GM12878 (cell line): Measurements from ENCODE around the gene BEST2. TPM values are rescaled to one million over a fixed set of nuclear protein-coding genes. Genes with fewer than 3 reads are reported as not detected.

ENCODE experiments used
- ATF7 ChIP-seq: fragments of 450-650 bp; IDR thresholded peaks from 2 replicates; pipeline ENCODE4 v1.6.1; 2016; ENCODE audit warnings: low read depth, mild to moderate bottlenecking
- CHD4 ChIP-seq: fragments of 200-600 bp; sonication (generic); IDR thresholded peaks from 2 replicates; pipeline ENCODE4 v1.6.1; 2016; ENCODE audit warnings: mild to moderate bottlenecking
- IRF4 ChIP-seq: IDR thresholded peaks from 2 replicates; pipeline ENCODE4 v1.6.1; 2011; ENCODE audit warnings: low read depth, low read length
- JUND ChIP-seq: IDR thresholded peaks from 2 replicates; pipeline ENCODE4 v1.6.1; 2012; ENCODE audit warnings: low read depth, mild to moderate bottlenecking, low read length, improper control_type of control experiment, moderate library complexity
- LARP7 ChIP-seq: fragments of 450-650 bp; IDR thresholded peaks from 2 replicates; pipeline ENCODE4 v1.6.1; 2017; ENCODE audit warnings: mild to moderate bottlenecking
- MEF2A ChIP-seq: IDR thresholded peaks from 2 replicates; pipeline ENCODE4 v1.6.1; 2011; ENCODE audit warnings: low read depth, mild to moderate bottlenecking, low read length, moderate library complexity; ENCODE audit not compliant: insufficient read depth
- MYC ChIP-seq: IDR thresholded peaks from 2 replicates; pipeline ENCODE4 v1.6.1; 2011; ENCODE audit warnings: mild to moderate bottlenecking, low read length, moderate library complexity, inconsistent platforms; ENCODE audit not compliant: insufficient read depth, insufficient replicate concordance, insufficient read length, severe bottlenecking
- NBN ChIP-seq: fragments of 450-650 bp; IDR thresholded peaks from 2 replicates; pipeline ENCODE4 v1.6.1; 2016
- POLR2A ChIP-seq: IDR thresholded peaks from 2 replicates; pipeline ENCODE4 v1.6.1; 2011; ENCODE audit warnings: low read depth, mild to moderate bottlenecking, low read length
- POLR2AphosphoS2 ChIP-seq: IDR thresholded peaks from 2 replicates; pipeline ENCODE4 v1.6.1; 2011; ENCODE audit warnings: low read depth, mild to moderate bottlenecking, low read length, improper control_type of control experiment, moderate library complexity
- RFX5 ChIP-seq: IDR thresholded peaks from 2 replicates; pipeline ENCODE4 v1.6.1; 2011; ENCODE audit warnings: low read depth, low read length, improper control_type of control experiment
- SUPT20H ChIP-seq: IDR thresholded peaks from 2 replicates; pipeline ENCODE4 v1.6.1; 2011; ENCODE audit warnings: low read depth, mild to moderate bottlenecking, low read length, moderate library complexity, borderline replicate concordance; ENCODE audit not compliant: control insufficient read depth
- SUZ12 ChIP-seq: fragments of 200-600 bp; sonication (generic); IDR thresholded peaks from one replicate; pipeline ENCODE4 v1.6.1; 2018; ENCODE audit warnings: antibody characterized with exemption, mild to moderate bottlenecking; ENCODE audit not compliant: unreplicated experiment
- ZBED1 ChIP-seq: IDR thresholded peaks from 2 replicates; pipeline ENCODE4 v1.6.1; 2016; ENCODE audit warnings: borderline replicate concordance
- polyA plus RNA-seq, 11 experiments: library from polyadenylated mRNA; depleted of rRNA in 4 of 11; unstranded in 6 of 11; stranded (reverse) in 5 of 11; fragments of >200 nt; fragmentation: Nextera tagmentation in 4 of 11; fragmentation: Illumina TruSeq in 1 of 11; extraction: Ambion mirVana in 4 of 11; extraction: Trizol in 1 of 11; gene quantifications; 1 replicate in 1 of 11; 2 replicates in 10 of 11; pipeline versions ENCODE4 v1.2.1 to v1.2.3, GENCODE V29; 2011 to 2016; ENCODE audit warnings: inconsistent platforms in 2 of 11, missing spikeins in 2 of 11, low read depth in 1 of 11
- total RNA-seq, 4 experiments: library from RNA; depleted of rRNA in 3 of 4; stranded (reverse); fragments of >200 nt in 3 of 4; fragmentation: Illumina TruSeq in 1 of 4; extraction: Trizol in 1 of 4; gene quantifications; 2 replicates each; pipeline versions ENCODE4 v1.2.1 to v1.2.3, GENCODE V29; 2013 to 2021
- TF ChIP-seq, protein P1 (sequence below): fragments of 150-350 bp; IDR thresholded peaks from 2 replicates; pipeline ENCODE4 v1.6.1; 2016; ENCODE audit warnings: low read depth, low read length
- TF ChIP-seq, protein P2 (sequence below): fragments of 450-650 bp; IDR thresholded peaks from 2 replicates; pipeline ENCODE4 v1.6.1; 2018; ENCODE audit warnings: borderline replicate concordance, mild to moderate bottlenecking; ENCODE audit not compliant: partially characterized antibody
- TF ChIP-seq, protein P3 (sequence below): IDR thresholded peaks from 2 replicates; pipeline ENCODE4 v1.6.1; 2011; ENCODE audit warnings: borderline replicate concordance, low read depth, mild to moderate bottlenecking, moderate library complexity, mixed read lengths, low read length; ENCODE audit not compliant: insufficient read depth; ENCODE audit errors: extremely low read length
- TF ChIP-seq, protein P4 (sequence below): fragments of 450-650 bp; formaldehyde crosslinking; IDR thresholded peaks from 2 replicates; pipeline ENCODE4 v1.4.0; 2020; ENCODE audit warnings: mild to moderate bottlenecking, moderate library complexity
- TF ChIP-seq, protein P5 (sequence below): IDR thresholded peaks from 2 replicates; pipeline ENCODE4 v1.6.1; 2012; ENCODE audit warnings: low read depth, low read length, improper control_type of control experiment

The BEST2 gene
- total and polyA plus RNA-seq, 10 of the 15 experiments (the other 5 are each of a cell fraction or from before 2014, with no cell fraction given): not detected

GRCh38 chr19:12801466-12802266 lies 50.1 kb downstream of the BEST2 start, which contains the start of the genes PRDX2 and THSD8 (continued):
- TF ChIP-seq, protein P1, sequence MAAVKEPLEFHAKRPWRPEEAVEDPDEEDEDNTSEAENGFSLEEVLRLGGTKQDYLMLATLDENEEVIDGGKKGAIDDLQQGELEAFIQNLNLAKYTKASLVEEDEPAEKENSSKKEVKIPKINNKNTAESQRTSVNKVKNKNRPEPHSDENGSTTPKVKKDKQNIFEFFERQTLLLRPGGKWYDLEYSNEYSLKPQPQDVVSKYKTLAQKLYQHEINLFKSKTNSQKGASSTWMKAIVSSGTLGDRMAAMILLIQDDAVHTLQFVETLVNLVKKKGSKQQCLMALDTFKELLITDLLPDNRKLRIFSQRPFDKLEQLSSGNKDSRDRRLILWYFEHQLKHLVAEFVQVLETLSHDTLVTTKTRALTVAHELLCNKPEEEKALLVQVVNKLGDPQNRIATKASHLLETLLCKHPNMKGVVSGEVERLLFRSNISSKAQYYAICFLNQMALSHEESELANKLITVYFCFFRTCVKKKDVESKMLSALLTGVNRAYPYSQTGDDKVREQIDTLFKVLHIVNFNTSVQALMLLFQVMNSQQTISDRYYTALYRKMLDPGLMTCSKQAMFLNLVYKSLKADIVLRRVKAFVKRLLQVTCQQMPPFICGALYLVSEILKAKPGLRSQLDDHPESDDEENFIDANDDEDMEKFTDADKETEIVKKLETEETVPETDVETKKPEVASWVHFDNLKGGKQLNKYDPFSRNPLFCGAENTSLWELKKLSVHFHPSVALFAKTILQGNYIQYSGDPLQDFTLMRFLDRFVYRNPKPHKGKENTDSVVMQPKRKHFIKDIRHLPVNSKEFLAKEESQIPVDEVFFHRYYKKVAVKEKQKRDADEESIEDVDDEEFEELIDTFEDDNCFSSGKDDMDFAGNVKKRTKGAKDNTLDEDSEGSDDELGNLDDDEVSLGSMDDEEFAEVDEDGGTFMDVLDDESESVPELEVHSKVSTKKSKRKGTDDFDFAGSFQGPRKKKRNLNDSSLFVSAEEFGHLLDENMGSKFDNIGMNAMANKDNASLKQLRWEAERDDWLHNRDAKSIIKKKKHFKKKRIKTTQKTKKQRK: no peak
- peak; percentile 95 for TF ChIP-seq POLR2AphosphoS2
- no peak for TF ChIP-seq IRF4
- TF ChIP-seq RFX5: no peak
- TF ChIP-seq, protein P2, sequence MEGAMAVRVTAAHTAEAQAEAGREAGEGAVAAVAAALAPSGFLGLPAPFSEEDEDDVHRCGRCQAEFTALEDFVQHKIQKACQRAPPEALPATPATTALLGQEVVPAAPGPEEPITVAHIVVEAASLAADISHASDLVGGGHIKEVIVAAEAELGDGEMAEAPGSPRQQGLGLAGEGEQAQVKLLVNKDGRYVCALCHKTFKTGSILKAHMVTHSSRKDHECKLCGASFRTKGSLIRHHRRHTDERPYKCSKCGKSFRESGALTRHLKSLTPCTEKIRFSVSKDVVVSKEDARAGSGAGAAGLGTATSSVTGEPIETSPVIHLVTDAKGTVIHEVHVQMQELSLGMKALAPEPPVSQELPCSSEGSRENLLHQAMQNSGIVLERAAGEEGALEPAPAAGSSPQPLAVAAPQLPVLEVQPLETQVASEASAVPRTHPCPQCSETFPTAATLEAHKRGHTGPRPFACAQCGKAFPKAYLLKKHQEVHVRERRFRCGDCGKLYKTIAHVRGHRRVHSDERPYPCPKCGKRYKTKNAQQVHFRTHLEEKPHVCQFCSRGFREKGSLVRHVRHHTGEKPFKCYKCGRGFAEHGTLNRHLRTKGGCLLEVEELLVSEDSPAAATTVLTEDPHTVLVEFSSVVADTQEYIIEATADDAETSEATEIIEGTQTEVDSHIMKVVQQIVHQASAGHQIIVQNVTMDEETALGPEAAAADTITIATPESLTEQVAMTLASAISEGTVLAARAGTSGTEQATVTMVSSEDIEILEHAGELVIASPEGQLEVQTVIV: peak; percentile 60
- no peak for TF ChIP-seq ZBED1
- TF ChIP-seq ATF7: peak; percentile 92
- no peak for TF ChIP-seq MYC
- TF ChIP-seq JUND: peak; percentile 100
- TF ChIP-seq, protein P3, sequence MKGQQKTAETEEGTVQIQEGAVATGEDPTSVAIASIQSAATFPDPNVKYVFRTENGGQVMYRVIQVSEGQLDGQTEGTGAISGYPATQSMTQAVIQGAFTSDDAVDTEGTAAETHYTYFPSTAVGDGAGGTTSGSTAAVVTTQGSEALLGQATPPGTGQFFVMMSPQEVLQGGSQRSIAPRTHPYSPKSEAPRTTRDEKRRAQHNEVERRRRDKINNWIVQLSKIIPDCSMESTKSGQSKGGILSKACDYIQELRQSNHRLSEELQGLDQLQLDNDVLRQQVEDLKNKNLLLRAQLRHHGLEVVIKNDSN: no peak
- TF ChIP-seq CHD4: no peak
- TF ChIP-seq LARP7: peak; percentile 92
- peak; percentile 100 for TF ChIP-seq POLR2A
- no peak for TF ChIP-seq MEF2A
- TF ChIP-seq SUPT20H: no peak
- TF ChIP-seq, protein P4, sequence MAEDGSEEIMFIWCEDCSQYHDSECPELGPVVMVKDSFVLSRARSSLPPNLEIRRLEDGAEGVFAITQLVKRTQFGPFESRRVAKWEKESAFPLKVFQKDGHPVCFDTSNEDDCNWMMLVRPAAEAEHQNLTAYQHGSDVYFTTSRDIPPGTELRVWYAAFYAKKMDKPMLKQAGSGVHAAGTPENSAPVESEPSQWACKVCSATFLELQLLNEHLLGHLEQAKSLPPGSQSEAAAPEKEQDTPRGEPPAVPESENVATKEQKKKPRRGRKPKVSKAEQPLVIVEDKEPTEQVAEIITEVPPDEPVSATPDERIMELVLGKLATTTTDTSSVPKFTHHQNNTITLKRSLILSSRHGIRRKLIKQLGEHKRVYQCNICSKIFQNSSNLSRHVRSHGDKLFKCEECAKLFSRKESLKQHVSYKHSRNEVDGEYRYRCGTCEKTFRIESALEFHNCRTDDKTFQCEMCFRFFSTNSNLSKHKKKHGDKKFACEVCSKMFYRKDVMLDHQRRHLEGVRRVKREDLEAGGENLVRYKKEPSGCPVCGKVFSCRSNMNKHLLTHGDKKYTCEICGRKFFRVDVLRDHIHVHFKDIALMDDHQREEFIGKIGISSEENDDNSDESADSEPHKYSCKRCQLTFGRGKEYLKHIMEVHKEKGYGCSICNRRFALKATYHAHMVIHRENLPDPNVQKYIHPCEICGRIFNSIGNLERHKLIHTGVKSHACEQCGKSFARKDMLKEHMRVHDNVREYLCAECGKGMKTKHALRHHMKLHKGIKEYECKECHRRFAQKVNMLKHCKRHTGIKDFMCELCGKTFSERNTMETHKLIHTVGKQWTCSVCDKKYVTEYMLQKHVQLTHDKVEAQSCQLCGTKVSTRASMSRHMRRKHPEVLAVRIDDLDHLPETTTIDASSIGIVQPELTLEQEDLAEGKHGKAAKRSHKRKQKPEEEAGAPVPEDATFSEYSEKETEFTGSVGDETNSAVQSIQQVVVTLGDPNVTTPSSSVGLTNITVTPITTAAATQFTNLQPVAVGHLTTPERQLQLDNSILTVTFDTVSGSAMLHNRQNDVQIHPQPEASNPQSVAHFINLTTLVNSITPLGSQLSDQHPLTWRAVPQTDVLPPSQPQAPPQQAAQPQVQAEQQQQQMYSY: no peak
- no peak for TF ChIP-seq SUZ12
- TF ChIP-seq NBN: 0 out of 2 replicates have a peak, but pooled peaks have one; percentile 59
- TF ChIP-seq, protein P5, sequence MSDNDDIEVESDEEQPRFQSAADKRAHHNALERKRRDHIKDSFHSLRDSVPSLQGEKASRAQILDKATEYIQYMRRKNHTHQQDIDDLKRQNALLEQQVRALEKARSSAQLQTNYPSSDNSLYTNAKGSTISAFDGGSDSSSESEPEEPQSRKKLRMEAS: peak; percentile 30; the same call in 1 of the 2 replicates
